Peyer's patch (tissue), 4 donors: ENCODE results near the gene ATP9A. TPM values are rescaled to one million over a fixed set of nuclear protein-coding genes. Genes with fewer than 3 reads are reported as not detected.
A peak's percentile ranks its signal among the peaks of the same experiment; 100 is the strongest.

Experiments
- DNase-seq, 3 donors: peaks; one replicate each; pipeline ENCODE4 v3.0.0-alpha.2; 2017 to 2019
- H3K27ac ChIP-seq, 4 donors: fragments of 200-600 bp; sonication (generic); one replicate each; pipeline ENCODE4 v1.5.1; 2016 to 2019
- H3K27me3 ChIP-seq, 2 donors: fragments of 200-600 bp; sonication (generic); one replicate each; pipeline ENCODE4 v1.5.1; 2019
- H3K36me3 ChIP-seq, 3 donors: fragments of 200-600 bp; sonication (generic); one replicate each; pipeline ENCODE4 v1.5.1; 2016 to 2019
- H3K4me1 ChIP-seq, 4 donors: fragments of 200-600 bp; sonication (generic); one replicate each; pipeline ENCODE4 v1.5.1; 2016 to 2019
- H3K4me3 ChIP-seq, 4 donors: fragments of 200-600 bp; sonication (generic); 1 replicate in 3 of 4; 2 replicates in 1 of 4; pipeline ENCODE4 v1.5.1; 2016 to 2019; ENCODE audit warnings: mild to moderate bottlenecking in 1 of 4
- H3K9me3 ChIP-seq, 4 donors: fragments of 200-600 bp; sonication (generic); one replicate each; pipeline ENCODE4 v1.5.1; 2016 to 2019; ENCODE audit warnings: mild to moderate bottlenecking in 1 of 4
- CTCF ChIP-seq, 6 experiments: fragments of 450-650 bp in 4 of 6; fragments of 200-600 bp in 2 of 6; sonication (generic) in 1 of 6; IDR thresholded peaks; one replicate each; pipeline ENCODE4 v1.5.1; 2017 to 2019; ENCODE audit warnings: antibody characterized with exemption in 6 of 6, mild to moderate bottlenecking in 3 of 6, moderate library complexity in 1 of 6
- POLR2A ChIP-seq, 2 donors: fragments of 450-650 bp; IDR thresholded peaks; one replicate each; pipeline ENCODE4 v1.5.1; 2017; ENCODE audit warnings: antibody characterized with exemption in 2 of 2, mild to moderate bottlenecking in 2 of 2, moderate library complexity in 2 of 2
- total RNA-seq, 4 donors: library from RNA; depleted of rRNA; stranded (reverse); fragments of >200 nt; gene quantifications; one replicate each; pipeline ENCODE4 v1.1.0, GENCODE V29; 2016

ATP9A gene
- total RNA-seq, 4 donors from 2014 or later: 27.2 to 73.1 (median 48.7) TPM

GRCh38 chr20:51763965-51764602 lies 4.1 kb downstream of the ATP9A start:
- peaks cover 0 to 10% (median 4%) of the 10 kb centered on the region in 4 donors for H3K4me1 ChIP-seq

GRCh38 chr20:51760905-51761546 lies 7.2 kb downstream of the ATP9A start:
- no peak for TF ChIP-seq CTCF (IDR thresholded peaks at IDR 0.05)
- Histone ChIP-seq H3K4me3 (peak overlapping the region in 1 of 4 donors; percentile 33), H3K9me3 (no peaks in the 10 kb centered on the region), H3K36me3 (no peaks in the 10 kb centered on the region), H3K4me1 (peaks cover 0 to 9% (median 0%) of the 10 kb centered on the region in 4 donors), H3K27me3 (no peaks in the 10 kb centered on the region), H3K27ac (peak overlapping the region in 3 of 4 donors; percentile 64 to 87 (median 68))
- DNase-seq: no peak

More at GRCh38 chr20:51763965-51764602, 4.1 kb downstream of the ATP9A start:
- no peaks in the 10 kb centered on the region for H3K9me3 ChIP-seq
- no peaks in the 10 kb centered on the region for H3K36me3 ChIP-seq
- no peaks in the 10 kb centered on the region for H3K27me3 ChIP-seq
- DNase-seq: no peak
- H3K4me3 ChIP-seq: no peak overlapping the region
- H3K27ac ChIP-seq: no peak overlapping the region
- TF ChIP-seq POLR2A (IDR thresholded peaks at IDR 0.05) (no peak), CTCF (IDR thresholded peaks at IDR 0.05) (no peak)

GRCh38 chr20:51759769-51760510 lies 8.2 kb downstream of the ATP9A start:
- Histone ChIP-seq H3K36me3 (no peaks in the 10 kb centered on the region), H3K4me1 (peaks cover 0 to 9% (median 0%) of the 10 kb centered on the region in 4 donors), H3K4me3 (no peak overlapping the region), H3K9me3 (no peaks in the 10 kb centered on the region), H3K27ac (peak overlapping the region in 1 of 4 donors; percentile 5), H3K27me3 (no peaks in the 10 kb centered on the region)
- DNase-seq: no peak
- TF ChIP-seq POLR2A (IDR thresholded peaks at IDR 0.05) (no peak), CTCF (IDR thresholded peaks at IDR 0.05) (no peak)

GRCh38 chr20:51758978-51759544 lies 9.1 kb downstream of the ATP9A start:
- TF ChIP-seq POLR2A (IDR thresholded peaks at IDR 0.05) (no peak), CTCF (IDR thresholded peaks at IDR 0.05) (no peak)
- no peaks in the 10 kb centered on the region for H3K9me3 ChIP-seq
- no peaks in the 10 kb centered on the region for H3K27me3 ChIP-seq
- no peak overlapping the region for H3K4me3 ChIP-seq
- peak overlapping the region in 2 of 4 donors; percentile 58 to 69 for H3K27ac ChIP-seq
- DNase-seq: no peak
- no peaks in the 10 kb centered on the region for H3K36me3 ChIP-seq
- peaks cover 0 to 9% (median 0%) of the 10 kb centered on the region in 4 donors for H3K4me1 ChIP-seq

GRCh38 chr20:51757226-51757625 lies 11.0 kb downstream of the ATP9A start:
- no peaks in the 10 kb centered on the region for H3K9me3 ChIP-seq
- no peaks in the 10 kb centered on the region for H3K36me3 ChIP-seq
- no peaks in the 10 kb centered on the region for H3K27me3 ChIP-seq
- H3K27ac ChIP-seq: peak overlapping the region in 2 of 4 donors; percentile 58 to 69
- H3K4me3 ChIP-seq: no peak overlapping the region
- no peak for TF ChIP-seq CTCF (IDR thresholded peaks at IDR 0.05)
- no peak for TF ChIP-seq POLR2A (IDR thresholded peaks at IDR 0.05)
- DNase-seq: no peak
- peaks cover 0 to 15% (median 0%) of the 10 kb centered on the region in 4 donors for H3K4me1 ChIP-seq
